Measurements from ENCODE around the gene ALOX12B. TPM values are rescaled to one million over a fixed set of nuclear protein-coding genes. Genes with fewer than 3 reads are reported as not detected.

Gene ALOX12B
- polyA plus RNA-seq (ENCODE audit: insufficient read length): 1.1 TPM
- long read RNA-seq, donor 1: 0 reads
- long read RNA-seq, donor 2: 0 reads
- long read RNA-seq, donor 3: 0 reads
- long read RNA-seq, donor 4: 0 reads
- long read RNA-seq, donor 5: 0 reads
- long read RNA-seq, donor 6: 0 reads
- long read RNA-seq, donor 7: 0 reads
- long read RNA-seq, donor 8: 0 reads

DNA sequence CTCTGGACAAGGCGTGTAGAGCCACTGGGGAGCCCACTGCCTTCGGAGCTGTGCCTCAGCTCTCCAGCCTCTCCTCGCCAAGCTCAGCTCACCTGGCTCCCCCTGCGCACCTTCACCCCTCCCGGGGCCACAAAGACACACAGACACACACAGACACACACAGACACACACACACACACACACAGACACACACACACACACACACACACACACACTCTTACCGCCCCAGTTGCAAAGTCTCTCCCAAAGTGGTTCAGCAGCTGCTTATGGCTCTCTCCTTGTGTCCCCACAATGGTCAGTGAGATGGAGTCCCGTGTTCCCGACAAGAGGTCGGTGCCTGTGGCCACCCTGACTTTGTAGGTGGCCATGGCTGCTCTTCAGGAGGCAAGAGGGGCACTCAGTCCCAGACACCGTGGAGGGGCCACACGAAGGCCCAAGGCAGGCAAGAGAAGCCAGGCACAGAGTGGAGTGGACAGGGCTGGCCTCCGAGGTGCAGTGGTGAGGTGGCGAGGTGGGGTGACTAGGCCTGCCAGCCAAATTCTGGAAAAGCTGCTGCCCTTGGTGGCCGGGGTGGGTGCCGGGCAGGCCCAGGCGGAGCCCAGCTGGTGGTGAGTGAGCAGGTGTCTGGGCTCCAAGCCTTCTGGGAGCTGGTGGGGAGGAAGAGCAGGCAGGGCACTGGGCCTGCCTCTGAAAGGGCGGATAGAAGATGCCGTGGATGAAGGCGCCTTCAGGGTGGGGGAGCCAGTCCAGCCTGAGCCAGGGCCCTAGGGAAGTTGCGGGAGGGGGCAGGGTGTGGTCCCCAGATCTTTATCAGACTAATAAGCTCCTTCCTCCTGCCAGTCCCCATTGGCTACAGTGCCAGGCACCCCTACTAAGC is at the start of gene ALOX12B:
Gene ALOX12B (minus strand): TSS at position 642 of the 877 bp plus-strand sequence. CDS start 274 bp downstream, at position 368.
- no peak for DNase-seq

DNA sequence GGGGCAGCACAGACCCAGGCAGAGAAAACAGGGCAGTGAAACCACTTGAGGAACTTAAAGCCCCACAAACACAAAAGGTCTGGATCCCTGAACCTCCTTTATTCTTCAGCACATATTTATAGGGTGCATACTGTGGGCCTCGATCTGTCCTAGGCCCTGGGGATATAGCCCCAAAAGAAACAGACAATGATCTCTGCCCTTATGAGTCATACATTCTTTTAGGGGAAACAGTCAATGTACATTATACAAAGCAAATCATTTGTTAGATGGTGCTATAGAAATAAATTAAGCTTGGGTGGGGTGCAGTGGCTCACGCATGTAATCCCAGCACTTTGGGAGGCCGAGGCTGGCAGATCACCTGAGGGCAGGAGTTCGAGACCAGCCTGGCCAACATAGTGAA is 46.4 kb upstream of the ALOX12B start:
- DNase-seq: no peak

DNA sequence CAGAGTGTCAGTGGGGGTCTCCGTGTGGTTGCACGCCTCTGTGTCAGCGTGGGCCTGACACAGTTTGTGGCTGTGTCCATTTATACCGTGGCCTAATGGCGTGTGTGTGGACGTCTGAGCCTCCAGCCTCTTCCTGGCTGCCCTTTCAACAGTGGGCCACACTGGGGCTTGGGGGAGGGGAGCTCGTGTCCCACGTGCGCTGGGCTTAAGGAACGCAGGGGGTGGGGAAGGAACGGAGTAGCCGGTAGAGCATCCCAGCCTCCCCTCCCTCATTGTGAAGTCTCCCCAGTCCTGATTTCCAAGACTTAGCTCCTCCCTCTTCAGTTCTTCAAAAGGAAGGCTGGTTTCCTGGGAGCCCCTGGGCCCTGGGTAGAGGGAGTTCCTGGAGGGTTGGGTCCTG is 45.9 kb upstream of the ALOX12B start:
- no peak for DNase-seq

DNA sequence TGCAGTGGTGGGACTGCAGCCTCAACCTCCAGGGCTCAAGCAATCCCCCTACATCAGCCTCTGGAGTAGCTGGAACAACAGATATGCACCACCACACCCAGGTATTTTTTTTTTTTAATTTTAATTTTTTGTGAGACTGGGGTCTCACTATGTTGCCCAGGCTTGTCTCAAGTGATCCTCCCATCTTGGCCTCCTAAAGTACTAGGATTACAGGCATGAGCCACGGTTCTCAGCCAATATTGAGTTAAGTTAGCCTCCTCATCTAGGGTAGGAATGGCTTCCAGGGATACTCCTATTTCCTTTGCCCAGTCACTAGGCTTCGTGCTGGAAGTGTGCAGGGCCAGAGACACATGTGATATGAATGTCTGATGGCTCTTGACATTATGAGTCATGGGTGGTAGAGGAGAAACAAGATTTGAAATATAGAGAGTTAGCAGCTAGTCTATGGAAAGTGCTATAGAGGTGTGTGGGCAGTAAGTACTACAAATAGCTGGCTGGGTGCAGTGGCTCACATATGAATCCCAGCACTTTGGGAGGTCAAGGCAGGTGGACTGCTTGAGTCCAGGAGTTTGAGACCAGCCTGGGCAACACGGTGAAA is 44.4 kb upstream of the ALOX12B start:
- DNase-seq: no peak

DNA sequence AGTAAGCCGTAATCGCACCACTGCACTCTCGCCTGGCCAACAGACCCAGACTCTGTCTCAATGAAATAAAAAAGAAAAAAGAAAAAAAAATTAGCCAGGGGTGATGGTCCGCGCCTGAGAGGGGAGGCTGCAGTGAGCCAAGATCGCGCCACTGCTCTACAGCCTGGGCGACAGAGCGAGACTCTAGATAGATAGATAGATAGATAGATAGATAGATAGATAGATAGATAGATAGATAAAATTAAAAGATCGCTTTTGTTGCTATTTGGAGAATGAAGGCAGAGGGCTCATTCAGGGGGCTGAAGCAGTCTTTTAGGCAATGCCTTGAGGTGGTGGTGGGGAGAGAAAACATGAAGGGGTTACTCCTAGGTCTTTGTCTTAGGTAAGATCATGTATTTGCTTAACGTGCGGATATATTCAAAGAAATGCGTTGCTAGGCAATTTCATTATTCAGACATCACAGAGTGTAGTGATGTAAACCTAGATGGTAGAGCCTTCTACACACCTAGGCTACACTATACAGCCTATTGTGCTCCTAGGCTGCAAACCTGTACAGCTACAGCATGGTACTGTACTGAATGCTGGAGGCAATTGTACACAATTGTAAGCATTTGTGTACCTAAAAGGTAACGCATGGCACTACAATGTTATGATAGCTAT is 40.7 kb upstream of the ALOX12B start:
- DNase-seq: no peak

DNA sequence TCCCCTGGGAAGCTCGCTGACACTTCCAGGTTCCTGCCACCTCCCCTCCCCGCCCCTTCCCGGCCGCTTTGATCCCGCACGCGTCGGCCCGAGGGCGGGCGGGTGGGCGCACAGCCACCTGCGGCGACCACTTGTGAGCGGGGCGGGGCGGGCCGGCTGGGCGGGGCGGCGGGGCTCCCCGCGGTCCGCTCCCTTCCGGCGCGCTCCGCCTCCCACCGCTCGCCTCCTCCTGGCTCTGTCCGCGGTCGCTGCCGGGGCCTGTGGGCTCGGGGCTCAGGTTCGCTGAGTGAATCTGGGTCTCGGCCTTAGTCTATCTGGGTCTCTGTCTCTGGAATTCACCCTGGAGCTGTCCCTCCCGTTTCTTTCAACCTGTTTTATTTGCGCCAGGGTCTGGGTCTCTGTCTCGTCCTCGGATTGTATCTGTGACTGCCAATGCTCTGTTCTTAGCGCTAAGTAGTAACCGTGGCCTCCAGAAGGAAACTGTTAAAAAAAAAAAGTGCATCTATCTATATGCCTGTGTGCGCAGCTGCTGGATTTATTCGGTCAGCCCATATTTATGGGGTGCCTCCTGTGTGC is 39.1 kb upstream of the ALOX12B start:
- DNase-seq: no peak

DNA sequence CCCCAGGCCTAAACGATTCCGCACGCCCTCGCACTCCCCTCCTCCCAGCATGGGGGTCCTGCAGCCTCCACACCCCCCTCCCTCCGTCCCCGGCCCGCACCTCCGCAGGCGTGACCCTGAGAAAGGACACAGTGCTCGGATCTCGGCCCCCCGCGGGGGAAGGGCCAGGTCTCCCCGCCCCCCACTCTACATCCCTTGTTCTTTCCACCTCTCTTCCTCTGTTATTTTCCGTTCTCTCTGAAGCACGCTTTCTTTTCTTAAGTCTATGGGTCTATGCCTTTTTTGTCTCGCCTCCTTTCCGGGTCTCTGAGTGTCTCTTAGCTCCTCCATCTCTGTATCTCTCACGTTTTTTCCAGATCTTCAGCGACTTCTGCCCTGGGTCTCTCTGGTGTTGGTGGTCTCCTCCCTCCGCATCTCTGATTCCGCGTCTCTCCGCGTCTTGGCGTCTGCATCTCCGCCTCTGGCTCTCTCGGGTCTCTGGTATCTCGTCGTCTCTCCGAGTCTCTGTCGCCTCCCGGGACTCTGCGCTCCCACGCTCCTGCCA is 38.5 kb upstream of the ALOX12B start:
- no peak for DNase-seq

DNA sequence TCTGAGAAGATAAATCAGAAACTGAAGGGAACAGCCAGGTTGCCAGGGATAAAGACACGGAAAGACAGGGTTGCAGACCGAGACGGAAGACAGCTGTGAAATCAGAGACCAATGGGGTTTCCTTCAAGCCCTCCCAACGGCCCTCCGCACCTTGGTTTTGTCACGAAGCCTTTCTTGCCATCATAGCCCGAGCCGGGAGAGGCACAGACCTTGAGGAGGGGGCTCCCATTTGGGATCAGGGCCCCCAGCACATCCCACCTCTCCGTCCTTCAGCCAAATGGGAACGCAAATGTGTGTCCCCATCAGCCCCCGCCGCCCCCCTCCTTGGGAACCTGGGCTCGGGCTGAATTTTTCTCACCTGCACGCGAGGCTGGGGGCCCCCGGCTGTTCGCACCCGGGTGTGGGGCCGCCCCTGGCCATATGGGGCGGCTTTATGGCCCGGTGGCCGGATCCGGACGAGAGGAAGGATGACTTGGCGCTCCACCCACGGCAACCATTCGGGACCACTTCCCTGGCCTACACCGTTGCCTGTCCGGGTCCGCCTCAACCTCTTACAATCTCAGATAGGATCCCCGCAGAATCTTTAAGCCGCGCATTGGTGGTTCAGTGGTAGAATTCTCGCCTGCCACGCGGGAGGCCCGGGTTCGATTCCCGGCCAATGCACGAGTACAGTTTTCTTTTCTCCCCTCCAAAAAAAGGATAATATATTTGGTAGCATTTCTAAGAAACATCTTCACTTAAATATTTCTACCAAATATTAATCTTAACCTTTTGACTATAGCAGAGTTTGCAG is 37.8 kb upstream of the ALOX12B start:
- DNase-seq: peak; percentile 86

DNA sequence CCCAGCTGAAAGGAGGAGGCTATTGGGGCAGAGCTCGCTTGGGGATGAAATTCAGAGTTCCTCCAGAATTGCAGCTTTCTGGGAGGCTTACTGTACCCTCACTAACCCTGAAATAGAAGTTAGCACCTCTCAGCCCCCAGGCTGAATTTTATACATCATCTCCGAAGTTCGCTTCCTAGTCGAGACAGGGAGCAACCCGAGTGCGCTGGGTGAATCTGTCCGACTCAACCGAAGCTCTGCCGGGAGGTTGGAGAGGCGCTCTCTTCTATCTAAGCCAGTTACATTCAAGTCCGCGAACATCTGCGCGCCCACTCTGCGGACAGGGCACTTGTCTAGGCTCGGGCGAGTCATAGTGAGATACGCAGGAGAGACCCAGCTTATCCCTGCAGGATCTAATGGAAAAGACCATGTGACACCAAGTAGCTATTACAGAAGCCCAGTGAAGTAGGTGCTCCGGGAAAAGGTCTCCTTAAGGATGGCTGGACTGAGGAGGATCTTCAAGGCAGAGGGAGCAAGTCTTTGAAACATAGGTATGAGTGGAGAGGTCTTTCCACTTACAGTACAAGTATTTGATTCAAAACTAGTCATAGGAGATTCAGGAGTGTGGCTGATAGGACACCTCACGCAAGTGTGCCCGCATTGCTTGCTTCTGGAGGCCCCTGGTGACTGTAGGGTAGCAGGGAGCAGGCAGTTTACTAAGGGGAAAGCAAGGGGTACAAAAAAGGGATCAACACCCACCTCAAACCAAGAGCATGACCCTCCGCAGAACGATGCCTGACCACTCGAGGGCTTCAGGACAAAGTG is 37.0 kb upstream of the ALOX12B start:
- DNase-seq: no peak

DNA sequence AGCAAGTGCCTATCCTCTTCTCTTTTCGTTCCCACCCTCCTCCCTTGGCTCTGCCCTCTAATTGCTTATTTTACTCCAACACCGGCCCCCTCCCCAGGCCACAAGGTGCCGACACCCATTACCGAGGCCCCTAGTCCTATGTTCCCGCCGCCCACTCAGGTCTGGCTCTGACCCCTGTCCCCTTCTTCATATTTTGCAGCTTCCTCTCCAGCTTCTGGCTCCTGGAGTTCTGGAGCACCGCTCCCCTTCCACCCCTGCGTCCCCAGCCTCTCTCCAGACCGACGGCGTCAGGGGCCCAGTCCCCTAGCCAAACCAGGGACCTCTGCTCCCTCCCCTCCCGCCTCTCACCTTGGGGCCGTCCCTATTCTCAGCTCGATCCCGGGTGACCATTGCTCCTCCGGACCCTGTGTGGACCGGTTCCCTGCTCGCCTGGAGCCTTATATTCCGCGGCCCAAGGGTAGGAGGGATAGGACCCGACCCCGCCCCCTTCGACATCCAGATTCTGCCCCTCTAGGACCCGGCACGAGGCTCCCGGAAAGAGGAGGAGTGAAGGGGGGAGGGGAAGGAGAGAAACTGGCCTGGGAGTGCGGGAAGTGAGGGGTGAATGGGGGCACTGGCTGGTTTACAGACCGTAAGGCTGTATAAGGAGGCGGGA is 36.3 kb upstream of the ALOX12B start, which contains the start of gene HES7:
Gene HES7 (minus strand): TSS at position 412 of the 655 bp plus-strand sequence. CDS start 22 bp downstream, at position 390.
- DNase-seq: no peak

DNA sequence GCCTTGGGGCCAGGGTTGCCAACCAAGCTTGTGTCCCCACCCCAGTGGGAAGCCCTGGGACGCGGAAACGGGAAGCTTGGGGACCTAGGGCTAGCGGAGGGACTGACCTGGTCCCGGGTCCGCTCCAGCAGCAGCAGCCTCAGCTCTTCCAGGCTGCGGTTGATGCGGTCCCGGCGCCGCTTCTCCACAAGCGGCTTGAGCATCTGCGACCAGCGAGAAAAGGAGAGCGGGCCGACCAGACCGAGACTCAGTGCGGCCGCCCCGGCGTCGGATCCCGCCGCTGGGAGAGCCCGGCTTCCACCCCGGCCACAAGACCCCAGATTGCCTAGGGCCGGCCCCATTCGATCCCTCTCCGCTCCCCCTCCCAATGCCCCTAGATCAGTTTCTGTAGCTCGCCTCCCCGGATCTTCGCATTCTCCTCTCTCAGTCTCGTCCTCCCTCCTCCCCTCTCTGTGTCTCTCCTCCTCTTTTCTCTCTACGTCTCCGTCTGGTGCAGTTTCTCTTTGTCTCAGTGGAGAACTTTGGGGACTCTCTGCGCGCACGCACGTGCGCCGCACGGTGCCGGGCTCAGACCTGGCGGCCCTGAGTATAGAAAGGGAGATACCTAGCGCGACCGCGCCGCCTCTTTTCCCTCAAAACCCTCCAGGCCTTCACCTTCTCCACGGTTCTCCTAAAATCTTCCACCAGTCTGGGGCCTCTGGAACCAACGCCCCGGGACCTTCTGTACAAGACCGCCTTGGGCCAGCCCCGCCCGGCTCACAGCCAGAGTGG is 35.6 kb upstream of the ALOX12B start:
- DNase-seq: no peak

DNA sequence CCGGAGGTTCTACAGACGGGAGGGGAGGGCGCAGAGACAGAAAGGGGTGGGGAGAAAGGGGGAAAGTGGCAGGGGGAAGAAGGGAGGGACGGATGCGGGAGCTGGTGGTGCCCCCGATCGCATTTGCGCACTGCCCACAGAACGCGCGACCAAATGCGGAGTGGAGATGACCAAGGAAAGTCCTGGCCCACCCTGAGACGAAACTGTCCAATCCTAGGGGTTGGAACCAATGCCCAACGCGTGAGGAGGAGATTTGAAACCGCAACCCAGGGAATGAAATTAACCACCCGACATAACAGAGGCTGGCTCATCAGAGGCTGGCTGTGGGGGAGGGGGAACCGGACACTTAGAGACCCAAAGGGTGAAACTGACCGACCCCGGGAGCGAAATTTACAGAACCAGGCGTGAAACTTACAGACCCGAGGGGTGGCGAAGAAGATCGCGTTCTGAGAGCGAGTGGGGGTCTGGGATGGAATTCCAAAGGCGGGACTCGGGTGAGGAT is 35.0 kb upstream of the ALOX12B start:
- DNase-seq: no peak

DNA sequence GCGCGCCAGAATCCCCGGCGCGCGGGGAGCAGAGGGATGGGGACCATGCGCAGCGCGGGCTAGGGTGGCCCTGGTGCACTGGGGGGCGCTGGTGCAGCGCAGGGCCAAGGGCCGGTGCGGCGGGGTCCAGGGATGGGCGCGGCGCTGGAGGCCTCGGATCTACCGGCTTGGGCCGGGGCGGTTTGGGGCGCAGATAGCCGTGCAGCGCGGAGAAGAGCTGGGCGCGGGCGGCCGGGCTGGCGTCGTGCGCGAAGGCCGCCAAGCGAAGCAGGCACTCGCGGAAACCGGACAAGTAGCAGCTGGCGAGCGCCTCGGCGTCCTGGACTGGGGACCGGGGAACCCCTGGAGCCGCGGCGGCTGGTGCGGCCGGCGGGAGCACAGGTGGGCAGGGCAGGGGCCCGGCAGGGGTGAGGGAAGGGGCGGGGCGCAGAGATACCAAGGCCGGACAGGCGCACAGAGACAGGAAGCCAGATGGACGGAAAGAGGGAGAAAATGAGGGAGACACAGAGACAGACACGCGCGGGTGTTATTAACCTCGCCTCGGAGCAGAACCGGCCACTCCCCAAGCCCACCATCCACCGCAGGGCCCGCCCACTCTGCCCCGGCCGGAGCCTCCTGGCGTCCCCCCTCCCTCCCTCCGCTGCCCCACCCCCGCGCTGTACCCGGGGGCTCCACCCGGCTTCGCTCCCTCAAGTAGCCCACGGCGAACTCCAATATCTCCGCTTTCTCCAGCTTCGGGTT is 34.3 kb upstream of the ALOX12B start:
- no peak for DNase-seq

DNA sequence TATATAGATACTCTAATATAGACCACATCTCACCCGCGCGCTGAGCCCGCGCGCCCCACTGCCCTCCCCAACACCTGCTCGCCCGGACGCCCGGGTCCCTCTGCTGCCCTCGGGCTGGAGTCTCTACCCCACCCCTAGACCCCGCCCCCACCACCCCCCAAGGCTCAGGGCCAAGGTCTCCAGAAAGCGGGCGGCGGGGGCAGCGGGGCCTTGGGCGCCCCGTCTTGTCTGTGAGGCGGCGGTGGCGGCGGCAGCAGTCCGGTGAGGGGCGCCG is 33.8 kb upstream of the ALOX12B start:
- no peak for DNase-seq

DNA sequence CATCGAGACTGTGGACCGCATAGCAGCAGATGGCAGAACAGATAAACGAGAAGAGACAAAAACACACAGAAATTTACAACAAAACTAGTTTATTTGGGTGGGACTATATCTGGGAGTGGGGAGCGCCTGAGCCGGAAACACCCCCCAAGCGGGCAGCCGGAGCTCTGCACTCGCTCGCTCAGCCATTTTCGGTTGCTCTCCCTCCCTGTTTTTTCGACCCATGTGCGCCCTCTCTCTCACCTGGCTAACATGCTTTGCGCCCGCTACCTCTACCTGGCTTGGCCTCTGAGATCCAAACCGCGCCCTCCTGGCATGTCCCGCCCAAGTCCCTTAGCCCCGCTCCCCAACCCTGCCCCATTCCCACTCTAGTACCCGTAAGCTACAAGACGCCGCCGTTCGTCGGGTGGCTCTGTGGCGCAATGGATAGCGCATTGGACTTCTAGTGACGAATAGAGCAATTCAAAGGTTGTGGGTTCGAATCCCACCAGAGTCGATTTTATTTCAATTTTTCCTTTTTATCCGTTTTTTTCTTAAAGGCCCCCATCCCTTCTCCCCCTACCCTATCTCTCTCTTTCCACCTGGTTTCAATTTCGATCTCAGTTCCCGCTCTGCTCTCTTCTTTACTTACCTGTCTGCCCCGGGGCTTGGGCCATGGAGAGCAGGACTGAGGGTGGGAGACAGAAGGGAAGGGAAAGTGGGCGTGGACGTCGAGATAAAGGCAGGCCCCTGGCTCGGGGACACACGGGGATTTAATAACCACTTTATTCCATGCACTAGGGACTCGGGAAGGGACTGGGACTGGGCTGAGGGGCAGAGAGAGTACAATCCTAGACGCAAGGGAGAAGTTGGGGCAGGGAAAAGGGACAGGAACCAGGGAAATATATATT is 33.2 kb upstream of the ALOX12B start:
- DNase-seq: no peak

DNA sequence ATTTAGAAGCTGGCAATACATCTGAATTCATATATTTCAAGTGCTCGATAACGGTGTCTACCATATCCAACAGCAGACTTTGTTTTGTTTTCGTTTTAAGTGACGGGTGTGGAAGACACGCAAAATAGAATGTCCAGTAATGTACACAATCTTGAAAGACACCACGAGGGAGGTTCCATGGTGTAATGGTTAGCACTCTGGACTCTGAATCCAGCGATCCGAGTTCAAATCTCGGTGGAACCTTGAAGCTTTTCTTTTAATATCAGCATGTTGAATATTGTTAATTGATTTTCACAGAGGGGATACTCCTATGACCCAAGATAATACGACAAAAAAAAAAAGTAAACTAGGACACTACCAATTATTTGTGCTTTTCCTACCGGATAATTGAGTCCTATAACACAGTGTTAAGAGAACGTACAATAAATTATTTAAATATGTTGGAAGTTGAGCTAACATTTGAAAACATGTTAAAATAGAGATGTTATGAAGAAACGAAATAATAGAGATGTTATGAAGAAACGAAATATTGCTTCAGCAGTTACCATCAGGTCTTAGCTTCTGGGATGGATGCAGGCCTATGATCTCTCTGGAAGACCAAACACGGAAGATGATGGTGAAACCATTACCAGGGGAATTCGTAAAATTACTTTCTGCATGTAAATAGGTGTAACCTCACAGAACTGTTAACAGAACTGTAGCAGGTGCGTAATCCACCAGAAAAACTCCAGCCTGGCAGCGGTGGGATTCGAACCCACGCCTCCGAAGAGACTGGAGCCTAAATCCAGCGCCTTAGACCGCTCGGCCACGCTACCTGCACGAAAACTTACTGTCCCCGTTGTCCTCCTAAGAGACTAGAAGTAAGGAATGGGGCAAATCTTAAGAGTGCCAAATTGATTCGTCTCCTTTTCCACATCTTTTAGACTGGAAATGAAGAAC is 32.3 kb upstream of the ALOX12B start:
- DNase-seq: peak; percentile 96

All from left kidney (tissue), 8 donors.